PC-3 (cell line): Measurements from ENCODE around the gene SLC25A47. TPM values are rescaled to one million over a fixed set of nuclear protein-coding genes. Genes with fewer than 3 reads are reported as not detected.

Experiments
- ATAC-seq: fragments of 200-7000 bp; cut with Tn5 transposase; 2 replicates; pipeline ENCODE4 v1.9.1; 2020; ENCODE audit warnings: mild to moderate bottlenecking, moderate library complexity
- BruUV-seq: library from RNA; stranded (reverse); fragments of 400-500 nt; replicated peaks from 2 replicates; lab custom pipeline; 2021; lab: Mats Ljungman, UMichigan
- CTCF ChIA-PET: fragments of 300-600 bp; sonication (Branson Sonifier 250); formaldehyde crosslinking; loops from one replicate; lab custom pipeline; 2022; ENCODE audit warnings: antibody characterized with exemption; lab: Charles Lee
- POLR2A ChIA-PET: fragments of 300-600 bp; sonication (Branson Sonifier 250); formaldehyde crosslinking; loops from one replicate; lab custom pipeline; 2022; ENCODE audit warnings: antibody characterized with exemption; ENCODE audit not compliant: unreplicated experiment; lab: Charles Lee
- DNase-seq: peaks from one replicate; pipeline ENCODE4 v3.0.0-alpha.2; 2015
- H2AFZ ChIP-seq: fragments of 300-600 bp; sonication (generic); 2 replicates; pipeline ENCODE4 v1.6.0; 2016; ENCODE audit warnings: antibody characterized with exemption, low read length
- H3F3A ChIP-seq: fragments of 300-600 bp; sonication (generic); one replicate; pipeline ENCODE4 v1.6.0; 2017; ENCODE audit warnings: antibody characterized with exemption, low read length, control low read depth, mild to moderate bottlenecking; ENCODE audit not compliant: unreplicated experiment
- H3K27ac ChIP-seq: fragments of 300-600 bp; sonication (generic); 2 replicates; pipeline ENCODE4 v1.5.1; 2016; ENCODE audit warnings: mild to moderate bottlenecking, low read length
- H3K27me3 ChIP-seq: fragments of 300-600 bp; sonication (generic); 2 replicates; pipeline ENCODE4 v1.6.1; 2016; ENCODE audit warnings: low read length, mixed read lengths
- H3K36me3 ChIP-seq: fragments of 300-600 bp; sonication (generic); 2 replicates; pipeline ENCODE4 v1.6.1; 2016; ENCODE audit warnings: low read depth, mixed run types, low read length, mixed read lengths
- H3K4me1 ChIP-seq: fragments of 300-600 bp; sonication (generic); 2 replicates; pipeline ENCODE4 v1.5.1; 2016; ENCODE audit warnings: low read length; ENCODE audit not compliant: insufficient read depth
- H3K4me2 ChIP-seq: fragments of 300-600 bp; sonication (generic); 2 replicates; pipeline ENCODE4 v1.6.0; 2016; ENCODE audit warnings: low read length
- H3K4me3 ChIP-seq: fragments of 300-600 bp; sonication (generic); 2 replicates; pipeline ENCODE4 v1.5.1; 2016; ENCODE audit warnings: mild to moderate bottlenecking, low read length, mixed read lengths
- H3K79me2 ChIP-seq: fragments of 300-600 bp; sonication (generic); 2 replicates; pipeline ENCODE4 v1.6.1; 2017; ENCODE audit warnings: low read length, mixed read lengths
- H3K9ac ChIP-seq: fragments of 300-600 bp; sonication (generic); 2 replicates; pipeline ENCODE4 v1.6.0; 2016; ENCODE audit warnings: mild to moderate bottlenecking, low read length
- H3K9me2 ChIP-seq: fragments of 300-600 bp; sonication (generic); replicated peaks from 2 replicates; pipeline ENCODE4 v1.6.1; 2016; ENCODE audit warnings: mixed run types, low read length, mixed read lengths
- H3K9me3 ChIP-seq: fragments of 300-600 bp; sonication (generic); 2 replicates; pipeline ENCODE4 v1.6.1; 2016; ENCODE audit warnings: low read length, mixed read lengths
- H4K20me1 ChIP-seq: fragments of 300-600 bp; sonication (generic); 2 replicates; pipeline ENCODE4 v1.6.1; 2016; ENCODE audit warnings: low read length, mixed read lengths
- CTCF ChIP-seq: fragments of 300-600 bp; sonication (generic); conservative IDR thresholded peaks from 2 replicates; pipeline ENCODE4 v1.5.1; 2017; ENCODE audit warnings: antibody characterized with exemption, low read depth, mild to moderate bottlenecking, low read length
- EZH2 ChIP-seq: fragments of 300-600 bp; sonication (generic); IDR thresholded peaks from one replicate; pipeline ENCODE4 v1.6.1; 2017; ENCODE audit warnings: antibody characterized with exemption, mild to moderate bottlenecking, low read length; ENCODE audit not compliant: unreplicated experiment
- EZH2phosphoT487 ChIP-seq: fragments of 300-600 bp; sonication (generic); IDR thresholded peaks from 2 replicates; pipeline ENCODE4 v1.6.1; 2018; ENCODE audit warnings: mild to moderate bottlenecking, antibody characterized with exemption, low read length, borderline replicate concordance
- intact Hi-C: fragments of 100-400 bp; cut with micrococcal nuclease; formaldehyde crosslinking; loops from 2 replicates; pipeline ENCODE4 v1.9.0; 2023
- total RNA-seq: library from RNA; depleted of rRNA; stranded (reverse); fragments of >200 nt; gene quantifications from 2 replicates; pipeline ENCODE4 v1.2.3, GENCODE V29; 2014

SLC25A47 gene
- total RNA-seq, 1 experiment from 2014 or later: 0.07 TPM

- Histone ChIP-seq H3K4me2 (no peak overlapping the region), H3K36me3 (no peaks in the 10 kb centered on the region), H3K79me2 (no peaks in the 10 kb centered on the region), H3K9me2 (no peaks in the 10 kb centered on the region), H3F3A (no peaks in the 10 kb centered on the region), H3K4me3 (no peak overlapping the region), H3K9me3 (no peaks in the 10 kb centered on the region), H4K20me1 (no peaks in the 10 kb centered on the region), H3K4me1 (0 out of 2 replicates have a peak, but pooled peaks cover 3% of the 10 kb centered on the region), H3K27ac (no peak overlapping the region), H3K27me3 (no peaks in the 10 kb centered on the region), H2AFZ (no peak overlapping the region), H3K9ac (no peak overlapping the region)
- TF ChIP-seq EZH2phosphoT487: no peak
- no peak for TF ChIP-seq EZH2
- no peak for DNase-seq
- BruUV-seq: no TSS peak
- intact Hi-C loops: no loop called here
- ChIA-PET CTCF (interaction anchor here (0.6 to 0.7 kb wide), 2 partner anchors 25 to 95 kb away, joined by 3 to 4 read pairs; no protein-coding TSS in a partner anchor), POLR2A (no interaction called here)
- ATAC-seq: no peak
Observed at GRCh38 chr14:100288382-100289185, 34.6 kb upstream of the SLC25A47 start.

- H3K79me2 ChIP-seq: no peaks in the 10 kb centered on the region
- DNase-seq: no peak
- H2AFZ ChIP-seq: no peak overlapping the region
- no peaks in the 10 kb centered on the region for H3F3A ChIP-seq
- intact Hi-C loops: no loop called here
- ATAC-seq: no peak
- no TSS peak for BruUV-seq
- no peak overlapping the region for H3K4me3 ChIP-seq
- H3K4me1 ChIP-seq: 0 out of 2 replicates have a peak, but pooled peaks cover 3% of the 10 kb centered on the region
- POLR2A ChIA-PET: no interaction called here
- H3K9ac ChIP-seq: no peak overlapping the region
- CTCF ChIA-PET: no interaction called here
- H3K36me3 ChIP-seq: no peaks in the 10 kb centered on the region
- H3K4me2 ChIP-seq: no peak overlapping the region
- no peaks in the 10 kb centered on the region for H3K9me3 ChIP-seq
- H3K27me3 ChIP-seq: no peaks in the 10 kb centered on the region
- no peaks in the 10 kb centered on the region for H4K20me1 ChIP-seq
- TF ChIP-seq EZH2 (no peak), EZH2phosphoT487 (no peak), CTCF (no peak)
- no peak overlapping the region for H3K27ac ChIP-seq
- no peaks in the 10 kb centered on the region for H3K9me2 ChIP-seq
Observed at GRCh38 chr14:100289916-100290606, 33.1 kb upstream of the SLC25A47 start.

GRCh38 chr14:100290607-100291304 is 32.4 kb upstream of the SLC25A47 start:
- no peaks in the 10 kb centered on the region for H3K9me2 ChIP-seq
- DNase-seq: no peak
- H3K27me3 ChIP-seq: no peaks in the 10 kb centered on the region
- no peaks in the 10 kb centered on the region for H3K9me3 ChIP-seq
- H3K9ac ChIP-seq: no peak overlapping the region
- H3K4me3 ChIP-seq: no peak overlapping the region
- ATAC-seq: no peak
- no peaks in the 10 kb centered on the region for H4K20me1 ChIP-seq
- intact Hi-C loops: no loop called here
- H3K4me2 ChIP-seq: no peak overlapping the region
- TF ChIP-seq EZH2: no peak
- no peak for TF ChIP-seq EZH2phosphoT487
- no peak for TF ChIP-seq CTCF
- no TSS peak for BruUV-seq
- H3K27ac ChIP-seq: no peak overlapping the region
- H3K79me2 ChIP-seq: no peaks in the 10 kb centered on the region
- ChIA-PET POLR2A (no interaction called here), CTCF (interaction anchor here (0.6 kb wide), 1 partner anchor 28 kb away, joined by 5 read pairs; no protein-coding TSS in a partner anchor)
- no peaks in the 10 kb centered on the region for H3F3A ChIP-seq
- H3K36me3 ChIP-seq: no peaks in the 10 kb centered on the region
- no peak overlapping the region for H2AFZ ChIP-seq
- 0 out of 2 replicates have a peak, but pooled peaks cover 2% of the 10 kb centered on the region for H3K4me1 ChIP-seq
